Epithelial cell of esophagus (primary cell): Measurements from ENCODE around the gene HOXA11.

Source experiments
- DNase-seq: peaks from one replicate; pipeline ENCODE4 v3.0.0; 2010; ENCODE audit warnings: low read depth
- H3K4me3 ChIP-seq: 2 replicates; pipeline ENCODE4 v1.5.1; 2011; ENCODE audit warnings: mild to moderate bottlenecking, low read length, control low read depth
- CTCF ChIP-seq: IDR thresholded peaks from 2 replicates; pipeline ENCODE4 v1.5.1; 2011; ENCODE audit warnings: low read depth, mild to moderate bottlenecking, low read length, control low read depth, inconsistent platforms; ENCODE audit not compliant: insufficient read depth; ENCODE audit errors: missing control alignments

The HOXA11 gene

DNA sequence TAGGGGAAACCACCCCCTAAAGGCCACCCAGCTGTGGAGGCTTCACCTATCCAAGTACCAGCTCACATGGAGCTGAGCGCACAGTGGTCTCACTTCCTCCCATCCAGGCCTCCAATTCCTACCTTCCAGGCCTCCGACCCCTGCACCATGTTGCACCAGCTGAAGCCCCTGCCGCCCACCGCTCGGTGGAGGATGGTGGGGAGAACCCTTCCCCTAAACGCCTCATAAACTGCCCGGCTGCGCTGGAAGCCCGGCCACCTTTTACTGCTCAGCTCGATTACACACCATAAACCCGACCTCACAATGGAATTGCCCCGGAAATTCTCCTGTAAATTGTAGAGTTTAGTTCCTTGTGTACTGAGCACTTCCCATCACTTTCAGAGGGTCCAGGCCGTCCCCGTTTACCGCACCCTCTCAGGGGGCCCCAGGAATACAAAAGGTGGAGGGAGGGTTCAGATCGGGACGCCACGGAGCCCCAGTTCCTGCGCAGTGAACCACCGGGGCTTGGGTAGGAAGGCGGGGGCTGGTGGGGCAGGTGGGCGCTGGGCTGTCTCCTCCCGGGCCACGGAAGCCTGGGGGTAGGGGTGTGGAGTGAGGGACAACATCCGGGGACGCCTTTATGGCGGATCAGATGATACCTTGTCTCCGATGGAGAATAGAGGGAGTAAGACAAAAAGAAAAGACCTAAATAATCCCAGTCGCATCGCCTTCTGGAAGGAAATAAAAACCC, 27.2 kb downstream of the HOXA11 start:
- H3K4me3 ChIP-seq: no peak overlapping the region
- DNase-seq: no peak
- no peak for TF ChIP-seq CTCF

DNA sequence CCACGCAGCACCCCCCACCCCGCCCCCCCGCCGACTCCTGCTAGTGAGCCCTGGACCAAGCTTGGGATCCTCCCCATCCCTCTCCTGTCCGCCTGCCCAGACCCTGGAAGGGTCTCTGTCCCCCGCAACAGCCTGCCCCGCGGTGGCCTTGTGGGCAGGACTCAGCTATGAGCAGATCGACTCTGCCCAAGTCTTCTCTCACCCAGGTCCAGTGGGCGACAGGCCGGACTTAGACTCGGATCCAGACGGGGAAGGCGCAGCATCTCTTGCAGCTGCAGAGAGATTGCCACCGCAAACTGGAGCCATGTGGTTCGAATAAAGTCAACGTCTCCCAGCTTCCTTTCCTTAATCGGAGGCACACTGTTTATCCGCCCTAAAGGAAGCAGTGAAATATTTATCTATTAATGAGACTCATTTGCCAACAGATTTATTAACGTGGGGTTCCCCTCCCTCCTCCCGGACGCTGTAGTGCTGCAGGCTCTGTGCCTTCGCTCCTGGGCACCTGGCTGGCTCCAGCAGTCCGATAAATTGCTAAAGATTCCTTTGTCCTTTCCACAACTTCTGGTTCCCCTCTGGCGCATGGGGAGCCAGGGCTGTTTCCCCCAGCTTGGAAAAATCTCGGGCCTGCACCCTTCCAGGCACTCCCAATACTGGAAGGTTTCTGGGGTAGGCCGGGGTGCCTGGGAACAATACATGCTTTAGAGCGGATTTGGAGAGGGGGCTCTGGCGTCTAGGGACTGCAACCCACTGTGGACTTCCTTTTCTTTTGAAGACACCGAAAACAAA, 27.9 kb downstream of the HOXA11 start:
- DNase-seq: no peak
- no peak for TF ChIP-seq CTCF
- H3K4me3 ChIP-seq: no peak overlapping the region

DNA sequence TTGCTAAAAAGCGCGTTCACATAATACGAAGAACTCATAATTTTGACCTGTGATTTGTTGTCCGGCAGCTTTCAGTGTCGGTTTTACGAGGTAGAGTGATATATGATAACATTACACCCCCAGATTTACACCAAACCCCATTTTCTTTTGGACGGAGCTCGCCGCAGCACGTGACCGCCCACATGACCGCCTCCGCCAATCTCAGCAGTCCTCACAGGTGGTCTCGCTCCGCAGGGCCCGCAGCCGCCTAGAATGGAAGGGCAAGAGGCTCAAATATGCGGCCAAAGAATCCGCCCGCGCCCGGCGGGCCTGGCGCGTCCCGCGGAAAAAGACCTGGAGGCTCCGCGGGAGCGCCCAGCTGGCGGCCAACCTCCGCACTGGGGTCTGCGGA, 28.5 kb downstream of the HOXA11 start, which contains the start of gene HOXA7:
Gene HOXA7, minus strand, starts transcription at position 168 of the 391 bp plus-strand sequence. Its CDS starts 130 bp downstream, at position 38.
- no peak for TF ChIP-seq CTCF
- peak within 1 kb of the TSS; percentile 3 for H3K4me3 ChIP-seq
- no peak for DNase-seq

- TF ChIP-seq CTCF: no peak
- DNase-seq: peak; percentile 32
- H3K4me3 ChIP-seq: peak overlapping the region; percentile 3
Measured at GRCh38 chr7:27155816-27156507, 29.1 kb downstream of the HOXA11 start.

DNA sequence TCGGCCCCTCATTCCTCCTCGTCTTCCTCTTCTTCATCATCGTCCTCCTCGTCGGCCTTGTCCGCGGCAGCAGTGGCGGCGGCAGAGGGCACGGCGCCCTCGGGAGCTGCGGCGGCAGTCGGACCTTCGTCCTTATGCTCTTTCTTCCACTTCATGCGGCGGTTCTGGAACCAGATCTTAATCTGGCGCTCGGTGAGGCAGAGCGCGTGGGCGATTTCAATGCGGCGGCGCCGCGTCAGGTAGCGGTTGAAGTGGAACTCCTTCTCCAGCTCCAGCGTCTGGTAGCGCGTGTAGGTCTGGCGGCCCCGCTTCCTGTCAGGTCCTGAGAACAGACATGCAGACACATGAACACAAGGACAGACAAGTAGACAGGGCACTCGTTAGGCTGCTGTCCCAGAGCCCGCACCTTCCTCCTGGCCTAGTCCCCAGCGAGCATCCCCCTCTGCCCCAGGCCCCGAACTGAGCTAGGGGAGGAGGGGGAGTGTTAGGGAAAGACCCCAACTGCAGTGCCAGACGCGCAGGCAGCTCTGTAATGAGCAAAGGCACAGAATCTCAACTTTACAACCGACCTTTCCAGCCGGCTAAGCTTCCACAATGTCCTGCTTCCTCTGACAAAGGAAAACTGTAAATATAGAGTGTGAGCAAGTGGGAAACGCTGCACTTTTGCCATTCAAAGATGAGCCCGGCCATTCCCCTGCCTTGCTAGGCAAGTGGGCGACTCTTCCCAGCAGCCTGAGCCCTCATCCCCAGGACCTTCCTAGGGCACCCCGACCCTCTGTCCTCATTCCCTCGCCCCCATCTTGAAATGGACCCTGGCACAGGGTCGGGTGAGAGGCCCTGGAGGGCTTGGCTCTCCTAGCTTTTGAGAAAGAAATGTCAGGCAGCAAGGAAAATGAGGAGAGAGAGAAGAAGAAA, 29.9 kb downstream of the HOXA11 start:
- no peak overlapping the region for H3K4me3 ChIP-seq
- peak; percentile 68 for DNase-seq
- no peak for TF ChIP-seq CTCF

DNA sequence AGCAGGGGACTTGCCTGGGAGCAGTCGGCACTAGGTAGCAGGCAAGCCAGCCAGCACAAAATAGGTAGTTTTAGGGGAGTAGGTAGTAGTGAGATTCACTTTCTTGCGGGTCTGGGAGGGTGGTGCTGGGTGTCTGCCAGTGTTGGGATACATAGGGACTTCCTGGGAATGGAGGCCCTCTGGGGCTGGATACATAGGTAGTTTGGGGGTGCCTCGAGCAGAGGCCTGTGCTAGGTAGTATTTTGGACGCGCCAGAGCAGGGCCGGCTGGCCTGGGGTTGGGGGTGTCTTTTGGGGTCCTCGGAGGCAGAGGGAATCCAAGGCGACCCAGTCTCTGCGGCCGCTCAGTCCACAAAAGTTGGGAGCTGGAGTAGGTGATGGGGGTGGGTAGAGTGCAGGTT, 30.7 kb downstream of the HOXA11 start:
- TF ChIP-seq CTCF: no peak
- H3K4me3 ChIP-seq: no peak overlapping the region
- no peak for DNase-seq
